HG03108 (cell line): ENCODE data around the gene RDH16.
"Not testable (repeated sequence)": the region's sequence is repeated elsewhere in the genome, so short reads cannot be mapped to it uniquely, and the experiment has no call there.

Experiments used
- ATAC-seq: cut with Tn5 transposase; IDR thresholded peaks from one replicate; pipeline ENCODE4 v1.9.1; 2021; ENCODE audit warnings: moderate library complexity; ENCODE audit not compliant: unreplicated experiment

Gene RDH16

DNA sequence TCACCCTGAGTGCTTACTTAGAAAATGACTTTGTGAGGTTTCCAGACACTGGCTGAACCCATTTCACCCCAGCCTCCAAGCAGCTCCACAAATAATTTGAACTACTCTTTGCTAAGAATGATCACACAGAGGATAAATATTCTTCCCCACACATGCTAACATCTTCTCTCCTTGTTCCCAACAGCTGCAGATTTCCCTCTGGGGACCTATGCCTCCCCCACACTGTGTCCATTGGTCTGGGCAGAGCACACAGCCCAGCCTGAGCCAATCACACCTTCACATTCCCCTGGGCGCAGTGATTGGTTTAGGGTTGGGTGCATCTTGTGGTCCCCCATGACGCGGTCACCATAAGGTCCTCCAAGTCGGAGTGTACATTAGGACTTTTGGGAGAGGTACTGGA, 30.1 kb downstream of the RDH16 start:
- ATAC-seq: no peak

DNA sequence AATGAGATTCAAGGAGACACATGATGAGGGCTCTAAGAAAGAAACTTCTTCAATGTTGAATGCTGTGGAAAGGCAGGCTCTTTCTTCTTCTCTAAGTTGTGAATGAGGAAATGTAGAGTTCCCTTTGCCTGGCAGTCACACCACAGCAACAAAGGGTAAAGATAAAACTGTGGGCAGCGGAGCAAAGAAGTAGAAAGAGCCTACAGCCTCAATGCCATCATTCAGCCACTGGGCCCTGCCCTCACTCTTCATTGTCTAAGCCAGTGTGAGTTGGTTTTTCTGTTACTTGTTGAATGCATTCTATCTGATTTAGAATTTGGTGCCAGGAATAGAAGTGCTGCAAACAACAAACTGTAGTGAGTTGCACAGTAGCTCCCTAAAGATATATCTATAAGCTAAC, 35.4 kb downstream of the RDH16 start:
- no peak for ATAC-seq

DNA sequence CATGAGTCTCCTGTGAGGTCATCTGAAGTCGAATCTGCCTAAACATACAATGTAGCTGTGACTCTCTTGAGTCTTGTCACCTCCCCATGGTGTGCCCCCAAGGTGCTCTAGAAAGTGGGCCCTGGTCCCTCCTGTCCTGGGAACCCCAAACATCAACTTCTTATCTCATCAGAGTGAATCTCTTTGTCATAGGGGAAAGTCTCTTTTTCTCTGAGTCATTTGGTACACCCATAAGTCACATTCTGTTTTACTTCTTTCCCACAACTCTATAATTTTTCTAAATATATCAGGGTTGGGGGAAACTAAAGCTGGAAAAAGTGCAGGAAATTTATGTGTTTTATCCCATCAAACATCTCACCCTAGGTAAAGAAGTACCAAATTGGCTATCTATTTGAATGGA, 36.1 kb downstream of the RDH16 start:
- no peak for ATAC-seq

DNA sequence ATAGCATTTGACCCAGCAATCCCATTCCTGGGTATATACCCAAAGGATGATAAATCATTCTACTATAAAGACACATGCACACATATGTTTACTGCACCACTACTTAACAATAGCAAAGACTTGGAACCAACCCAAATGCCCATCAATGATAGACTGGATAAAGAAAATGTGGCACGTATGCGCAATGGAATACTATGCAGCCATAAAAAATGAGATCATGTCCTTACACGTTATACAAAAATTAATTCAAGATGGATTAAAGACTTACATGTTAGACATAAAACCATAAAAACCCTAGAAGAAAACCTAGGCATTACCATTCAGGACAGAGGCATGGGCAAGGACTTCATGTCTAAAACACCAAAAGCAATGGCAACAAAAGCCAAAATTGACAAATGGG, 39.3 kb downstream of the RDH16 start:
- ATAC-seq: not testable (repeated sequence)

DNA sequence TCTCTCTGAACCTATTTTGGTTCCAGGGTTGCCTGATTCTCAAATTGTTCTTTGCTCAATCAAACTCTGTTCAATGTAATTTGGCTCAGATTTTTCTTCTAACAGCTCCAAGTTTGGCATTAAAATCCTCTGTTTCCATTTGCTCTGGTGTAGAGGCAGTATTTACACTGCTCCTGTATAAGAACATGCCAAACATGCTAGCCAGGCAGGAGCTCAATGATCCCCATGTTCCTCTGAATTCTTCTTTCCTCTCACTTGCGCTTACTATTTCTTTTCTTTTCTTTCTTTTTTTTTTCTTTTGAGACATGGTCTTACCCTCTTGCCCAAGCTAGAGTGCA, 40.4 kb downstream of the RDH16 start:
- ATAC-seq: no peak

DNA sequence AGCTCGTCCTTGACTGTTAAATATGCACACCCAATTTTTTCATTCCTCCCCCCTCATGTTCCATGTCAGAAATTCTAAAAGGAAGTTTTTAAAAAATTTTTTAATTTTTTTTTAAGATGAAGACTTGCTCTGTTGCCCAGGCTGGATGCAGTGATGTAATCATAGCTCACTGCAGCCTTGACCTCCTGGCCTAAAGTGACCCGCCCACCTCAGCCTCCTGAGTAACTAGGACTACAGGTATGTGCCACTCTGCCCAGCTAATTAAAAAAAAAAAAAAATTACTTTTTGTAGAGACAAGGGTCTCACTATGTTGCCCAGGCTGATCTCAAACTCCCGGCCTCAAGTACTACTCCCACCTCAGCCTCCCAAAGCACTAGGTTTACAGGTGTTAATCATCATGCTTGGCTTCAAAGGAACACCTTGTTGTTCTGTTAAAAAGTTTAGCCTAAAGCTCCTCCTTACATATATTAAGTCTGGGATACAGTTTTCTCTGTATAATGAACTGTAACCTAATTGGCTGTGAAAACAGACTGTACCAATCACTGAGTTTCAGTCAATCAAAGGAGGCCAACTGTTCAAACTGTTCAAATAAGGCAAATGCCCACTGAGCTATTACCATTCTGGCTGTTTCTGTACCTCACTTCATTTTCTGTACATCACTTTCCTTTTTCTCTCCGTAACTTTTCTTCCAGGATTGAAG, 41.0 kb downstream of the RDH16 start:
- ATAC-seq: no peak

DNA sequence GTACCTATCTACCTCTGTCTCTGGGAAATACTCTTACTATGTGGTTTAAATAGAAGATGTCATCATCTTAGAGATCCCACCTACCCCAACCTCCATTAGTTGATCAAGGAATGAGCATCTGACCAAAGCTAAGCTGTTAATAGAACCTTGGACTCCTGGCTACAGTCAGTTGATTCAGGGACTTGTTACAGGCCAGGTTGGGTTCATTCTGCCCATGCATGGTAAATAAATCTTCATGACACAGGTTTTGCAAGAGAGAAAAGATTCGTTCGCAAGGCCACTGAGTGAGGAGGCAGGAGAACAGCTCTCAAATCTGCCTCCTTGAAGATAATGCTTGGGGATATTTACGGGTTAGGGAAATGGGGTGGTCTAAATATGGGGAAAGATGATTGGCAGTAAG, 42.7 kb downstream of the RDH16 start:
- no peak for ATAC-seq

DNA sequence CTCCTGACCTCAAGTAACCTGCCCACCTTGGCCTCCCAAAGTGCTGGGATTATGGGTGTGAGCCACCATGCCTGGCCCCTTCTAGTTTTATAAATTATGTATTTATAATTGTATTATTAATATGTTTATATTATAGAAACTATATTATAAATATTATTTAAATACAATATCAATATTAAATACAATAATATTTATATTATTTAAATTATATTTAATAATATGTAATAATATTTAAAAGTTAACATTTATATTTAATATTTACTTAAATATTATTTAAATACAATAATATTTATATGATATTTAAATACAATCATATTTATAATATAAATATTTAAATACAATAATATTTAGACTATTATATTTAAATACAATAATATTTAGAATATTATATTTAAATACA, 43.2 kb downstream of the RDH16 start:
- no peak for ATAC-seq

DNA sequence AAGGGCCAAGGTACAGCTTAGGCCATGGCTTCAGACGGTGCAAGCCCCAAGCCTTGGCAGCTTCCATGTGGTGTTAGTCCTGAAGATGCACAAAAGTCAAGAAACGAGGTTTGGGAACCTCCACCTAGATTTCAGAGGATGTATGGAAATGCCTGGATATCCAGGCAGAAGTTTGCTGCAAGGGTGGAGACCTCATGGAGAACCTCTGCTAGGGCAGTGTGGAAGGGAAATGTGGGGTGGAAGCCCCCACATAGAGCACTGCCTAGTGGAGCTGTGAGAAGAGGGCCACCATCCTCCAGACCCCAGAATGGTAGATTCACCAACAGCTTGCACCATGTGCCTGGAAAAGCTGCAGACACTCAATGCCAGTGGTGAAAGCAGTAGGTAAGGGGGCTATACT, 48.0 kb downstream of the RDH16 start:
- ATAC-seq: not testable (repeated sequence)

DNA sequence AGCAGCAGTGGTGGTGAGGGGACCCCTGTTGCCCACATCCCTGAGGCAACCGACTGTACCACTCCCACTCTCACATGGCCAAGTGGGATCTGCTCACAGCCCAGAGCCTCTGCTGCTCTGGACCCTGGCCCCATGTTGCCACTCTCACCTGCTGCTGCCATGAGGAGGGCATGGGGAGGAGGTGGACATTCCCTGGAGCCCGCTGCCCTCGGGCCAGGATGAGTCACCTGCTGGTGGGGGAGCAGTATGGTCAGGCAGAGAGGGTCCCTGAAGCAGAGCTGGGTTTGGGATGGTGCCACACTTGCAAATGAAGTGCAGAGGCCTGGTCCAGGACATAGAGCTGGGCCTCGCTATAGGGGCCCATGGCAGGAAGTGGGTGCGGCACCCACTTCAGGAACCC, 49.3 kb downstream of the RDH16 start:
- no peak for ATAC-seq

DNA sequence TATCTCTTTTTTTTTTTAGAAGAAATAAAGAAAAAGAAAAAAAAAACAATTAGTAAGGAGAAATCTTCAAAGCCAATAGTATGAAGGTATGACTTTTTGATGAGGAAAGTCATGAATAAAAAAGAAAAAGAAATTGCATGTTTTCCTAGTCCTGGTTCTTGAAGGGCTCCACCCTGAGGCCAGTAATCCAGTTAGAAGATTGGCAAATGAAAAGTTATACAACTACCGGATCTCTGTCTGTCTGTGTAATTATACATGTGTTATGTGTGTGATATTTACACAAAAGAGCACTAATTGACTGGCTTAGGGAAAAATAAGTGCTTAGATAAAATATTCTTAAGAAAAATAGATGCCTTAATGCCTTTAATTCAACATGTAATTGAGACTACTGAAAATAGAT, 51.6 kb downstream of the RDH16 start:
- no peak for ATAC-seq

DNA sequence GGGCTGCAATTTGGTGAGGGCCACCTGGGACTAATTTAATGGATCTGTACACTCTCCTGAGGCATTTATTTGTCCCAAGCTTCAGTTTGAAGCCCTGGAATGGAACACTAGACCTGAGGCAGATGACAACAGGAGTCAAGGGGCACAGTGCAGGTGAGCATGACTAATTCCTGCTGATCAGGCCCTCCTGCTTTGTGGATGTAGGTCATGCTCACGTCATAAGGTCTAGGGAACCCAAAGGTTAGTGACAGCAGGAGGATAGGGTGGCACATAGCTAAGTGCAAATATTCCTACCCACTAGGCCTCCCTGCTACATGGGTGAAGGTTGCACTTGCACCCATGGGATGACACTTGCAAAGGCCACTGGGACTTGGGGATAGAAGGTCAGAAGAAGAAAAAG, 54.0 kb downstream of the RDH16 start:
- ATAC-seq: no peak
